ENCODE measurements around the gene UTP18.

GRCh38 chr17:51272812-51273211 is 12.5 kb downstream of the UTP18 start:
- TF ChIP-seq ZNF274 (IDR thresholded peaks at IDR 0.05; ENCODE audit: low read depth, low read length), result no peak
- no peak for TF ChIP-seq YY1 (IDR thresholded peaks at IDR 0.05; ENCODE audit: insufficient read depth, insufficient read length)
- no peak for TF ChIP-seq SUZ12 (IDR thresholded peaks at IDR 0.05; ENCODE audit: extremely low read depth, insufficient read depth, insufficient read length)
